SIG-M5 treated with dmso at 0.1 percent for 504 hours (cell line): ENCODE measurements around the gene CNKSR1.

Experiments
- DNase-seq: peaks from one replicate; lab custom pipeline; 2025; ENCODE audit not compliant: unreplicated experiment; lab: John Stamatoyannopoulos, UW

CNKSR1 gene

GRCh38 chr1:26159743-26160039 is 17.6 kb upstream of the CNKSR1 start:
- DNase-seq, result no peak

GRCh38 chr1:26160527-26161414 is 16.5 kb upstream of the CNKSR1 start:
- DNase-seq, result no peak

GRCh38 chr1:26161415-26162219 is 15.7 kb upstream of the CNKSR1 start:
- DNase-seq, result peak; percentile 30

DNA sequence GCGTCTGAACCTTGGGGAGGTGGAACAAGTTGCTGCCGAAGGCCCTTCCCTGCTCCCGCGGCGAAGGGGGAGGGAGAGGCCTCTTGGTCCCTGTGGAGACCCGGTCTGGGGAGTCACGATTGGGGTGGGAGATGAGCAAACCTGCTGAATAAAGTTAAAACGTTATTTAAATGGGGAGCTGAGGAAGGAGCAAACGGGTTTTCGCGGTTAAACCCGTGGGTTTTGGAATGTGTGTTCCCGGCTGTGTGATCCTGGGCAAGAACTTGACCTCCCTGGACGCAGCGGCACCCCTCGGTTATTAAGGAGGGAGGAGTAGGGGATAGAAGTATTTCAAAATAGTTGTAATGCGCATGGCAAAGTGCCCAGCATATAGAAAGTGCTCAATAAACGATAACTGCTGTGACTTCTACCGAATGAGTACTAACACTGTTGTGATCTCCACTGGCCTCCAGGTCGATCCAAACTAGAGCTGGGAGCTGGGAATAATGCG is 15.0 kb upstream of the CNKSR1 start:
- DNase-seq, result no peak

DNA sequence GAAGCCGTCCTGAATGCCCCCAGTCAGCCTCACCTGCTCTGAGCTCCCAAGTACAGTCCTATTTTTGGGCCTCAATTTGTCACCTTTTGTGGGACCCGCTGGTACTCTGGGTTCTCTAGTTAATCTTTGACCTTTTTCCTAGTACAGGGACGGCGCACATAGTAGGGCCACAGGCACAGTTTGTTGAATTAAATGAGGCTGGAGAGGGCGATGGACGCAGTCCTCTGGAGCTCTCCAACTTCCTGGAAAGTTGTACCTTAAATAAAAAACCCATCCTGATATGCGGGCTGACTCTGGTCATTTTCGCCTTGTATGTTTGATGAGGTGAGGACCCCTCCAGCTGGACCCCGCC is 13.6 kb upstream of the CNKSR1 start:
- no peak for DNase-seq

DNA sequence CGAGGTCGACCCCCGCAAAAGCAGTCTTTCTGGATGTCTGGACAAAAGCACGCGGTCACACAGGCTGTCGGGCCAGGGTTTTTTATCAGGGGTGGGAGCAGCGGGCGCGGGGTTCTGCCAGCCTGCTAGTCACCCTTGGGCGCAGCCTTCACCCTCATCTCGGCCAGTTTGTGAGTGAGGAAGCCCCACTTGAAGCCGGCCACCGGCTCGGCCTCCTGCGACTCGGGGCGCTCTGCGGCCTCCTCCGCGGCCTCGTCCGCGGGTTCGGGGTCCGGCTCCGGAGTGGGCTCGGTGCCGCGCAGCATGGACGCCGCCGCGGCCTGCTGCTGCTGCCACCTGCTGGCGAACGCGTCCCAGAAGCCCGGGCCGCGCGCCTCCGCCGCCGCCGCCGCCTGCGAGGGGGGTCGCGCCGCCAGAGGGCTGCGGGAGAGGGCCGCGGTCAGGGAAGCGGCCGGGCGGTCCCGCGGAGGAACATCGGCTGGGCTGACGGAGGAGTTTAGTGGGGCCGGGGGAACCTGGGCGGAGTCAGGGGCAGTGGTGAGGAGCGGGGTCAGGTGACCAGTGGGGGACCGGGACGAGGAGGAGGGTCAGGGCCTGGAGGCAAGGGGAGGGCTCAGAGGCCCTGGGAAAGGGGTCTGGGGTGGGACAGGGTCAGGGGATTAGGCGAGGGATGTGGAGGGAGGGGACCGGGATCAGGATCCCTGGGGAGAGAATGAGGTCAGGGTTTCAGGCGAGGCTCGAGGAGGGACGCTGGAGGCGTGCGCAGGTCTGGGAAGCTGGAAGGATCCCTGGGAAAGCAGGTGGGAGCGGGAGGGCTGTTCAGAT is 13.0 kb upstream of the CNKSR1 start:
- no peak for DNase-seq

- DNase-seq, result no peak
Observed at GRCh38 chr1:26164861-26165842, 12.1 kb upstream of the CNKSR1 start.

- no peak for DNase-seq
Observed at GRCh38 chr1:26166719-26167281, 10.5 kb upstream of the CNKSR1 start.

GRCh38 chr1:26168410-26169197 is 8.7 kb upstream of the CNKSR1 start, which contains the start of gene C1orf232:
TSS of gene C1orf232 (minus strand) at chr1:26168963. CDS start at chr1:26168499, 464 bp downstream.
- no peak for DNase-seq

DNA sequence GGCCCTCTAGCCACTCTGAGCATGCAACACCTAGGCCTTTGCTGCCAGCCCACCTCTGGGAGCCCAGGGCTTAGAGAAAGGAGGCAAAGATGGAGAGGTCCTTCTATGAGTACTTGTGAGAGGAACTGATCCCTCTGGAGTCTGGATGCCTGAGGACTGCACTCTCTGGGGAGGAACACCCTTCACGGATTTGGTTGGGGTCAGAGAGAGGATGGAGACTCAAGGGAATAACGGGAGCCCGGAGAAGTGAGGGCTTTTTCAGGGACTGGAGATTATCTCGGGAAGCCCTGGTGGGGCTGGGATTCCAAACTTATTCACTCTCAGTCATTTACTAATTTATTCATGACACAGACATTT is 8.1 kb upstream of the CNKSR1 start:
- DNase-seq, result no peak

GRCh38 chr1:26169669-26170471 is 7.4 kb upstream of the CNKSR1 start, which contains the start of gene ZNF593:
TSS of gene ZNF593 (plus strand) at chr1:26169908. CDS start at chr1:26169984, 76 bp downstream.
- peak; percentile 86 for DNase-seq

- DNase-seq, result no peak
Observed at GRCh38 chr1:26170472-26170821, 6.8 kb upstream of the CNKSR1 start.

DNA sequence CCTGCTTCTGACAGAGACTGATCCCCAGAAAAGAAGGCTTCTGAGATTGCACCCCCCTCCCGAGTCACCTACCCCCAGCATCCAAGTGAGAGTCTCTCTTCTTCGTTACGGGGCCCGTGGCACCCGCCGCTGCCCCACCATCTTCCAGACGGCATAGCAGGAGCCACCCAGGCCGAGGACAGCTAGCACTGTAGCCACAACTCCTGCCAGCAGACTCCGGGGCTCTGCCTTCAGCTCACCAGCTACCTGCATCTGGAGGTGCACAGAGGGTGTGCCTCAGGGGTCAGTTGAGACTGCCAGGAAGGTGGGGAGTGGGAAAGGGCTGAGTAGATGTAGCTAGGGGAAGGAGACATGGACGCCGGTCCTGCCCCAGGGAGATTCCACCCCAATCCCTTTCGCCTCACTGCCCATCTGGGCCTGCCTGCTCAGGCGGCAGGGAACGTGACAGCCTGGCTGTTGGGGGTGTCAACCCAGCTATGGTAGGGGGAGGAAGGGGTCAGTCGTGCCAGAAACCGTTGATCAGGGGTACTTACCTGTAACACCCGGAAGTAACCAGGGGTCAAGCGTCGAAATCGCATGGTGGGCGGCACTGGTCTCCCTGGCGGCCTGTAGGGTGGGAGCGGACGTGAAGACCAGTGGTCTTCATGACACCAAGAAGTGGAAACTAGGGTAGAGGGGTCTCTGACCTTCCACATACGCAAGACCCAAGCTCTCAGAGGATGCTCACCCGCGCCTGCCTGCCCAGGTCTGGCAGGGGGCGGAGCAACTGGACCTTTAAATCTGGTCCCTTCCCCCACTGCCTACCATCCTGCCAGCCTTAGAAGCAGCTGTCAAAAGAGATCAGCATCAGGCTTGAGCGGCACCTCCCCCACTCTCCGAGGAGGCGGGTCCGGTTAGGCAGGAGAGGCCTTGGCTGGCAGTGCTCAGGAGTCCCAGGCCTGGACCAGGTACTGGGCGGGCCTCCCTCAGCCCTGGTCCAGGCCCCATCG is 5.9 kb upstream of the CNKSR1 start, which contains the start of gene ZNF593OS:
Gene ZNF593OS, minus strand, starts transcription at position 749 of the 989 bp plus-strand sequence. Its CDS starts 171 bp downstream, at position 578.
- DNase-seq, result no peak

DNA sequence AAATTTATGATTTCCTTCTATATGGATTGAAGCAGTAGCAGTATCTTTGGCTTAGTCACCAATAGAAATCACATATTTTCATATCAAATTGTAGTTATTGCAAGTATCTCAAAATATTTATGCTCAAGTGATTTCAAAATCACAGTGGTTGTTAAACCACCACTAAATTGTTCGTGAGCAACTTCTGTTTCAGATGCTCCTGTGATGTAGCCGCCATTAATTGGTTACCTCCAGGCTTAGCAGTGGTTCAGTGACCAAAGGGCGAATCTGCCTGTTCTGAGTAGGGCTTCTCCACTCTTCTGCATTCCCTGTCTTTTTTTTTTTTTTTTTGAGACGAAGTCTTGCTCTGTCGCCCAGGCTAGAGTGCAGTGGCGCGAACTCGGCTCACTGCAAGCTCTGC is 1.9 kb upstream of the CNKSR1 start:
- no peak for DNase-seq

- no peak for DNase-seq
Observed at GRCh38 chr1:26180010-26180506, 2.8 kb downstream of the CNKSR1 start.

DNA sequence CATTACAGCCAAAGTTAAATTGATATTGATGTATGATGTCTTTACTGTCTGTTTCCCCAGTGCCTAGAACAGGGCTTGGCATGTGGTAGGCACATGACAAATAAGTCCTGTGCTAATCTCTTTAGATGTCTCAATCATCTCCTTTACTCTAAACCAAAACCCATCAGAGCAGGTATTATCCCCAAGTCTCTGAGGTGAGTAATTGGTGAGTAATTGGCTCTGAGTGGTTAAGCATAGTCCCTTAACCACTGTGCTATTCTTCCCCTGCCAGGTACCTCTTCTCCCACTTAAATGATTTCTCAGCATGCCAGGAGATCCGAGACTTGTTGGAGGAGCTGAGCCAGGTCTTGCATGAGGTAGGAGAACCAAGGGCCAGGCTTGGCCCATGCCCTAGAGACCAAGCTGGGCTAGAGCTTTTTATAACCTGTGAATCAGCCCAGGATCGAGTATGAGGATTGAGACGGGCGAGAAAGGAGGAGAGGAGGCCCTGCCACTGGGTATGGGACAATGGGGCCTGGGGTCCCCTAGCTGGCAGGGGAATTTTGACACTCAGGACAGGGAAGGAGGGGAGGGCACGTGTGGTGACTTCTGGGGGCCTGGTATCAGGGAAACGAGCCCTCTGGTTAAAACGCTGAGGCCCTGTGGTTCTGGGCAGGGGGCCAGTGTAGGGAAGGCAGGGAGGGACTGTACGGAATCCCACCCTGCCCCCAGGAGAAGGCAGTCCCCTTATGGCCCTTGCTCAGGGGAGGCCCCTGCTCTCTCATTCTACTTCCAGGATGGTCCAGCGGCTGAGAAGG is 4.5 kb downstream of the CNKSR1 start:
- DNase-seq, result no peak
